Upper lobe of right lung (tissue), 1 donor: ENCODE results near the gene LRCH4. TPM values are rescaled to one million over a fixed set of nuclear protein-coding genes. Genes with fewer than 3 reads are reported as not detected.

Experiments
- ATAC-seq: fragments of 200-7000 bp; cut with Tn5 transposase; one replicate; pipeline ENCODE4 v1.9.1; 2020; ENCODE audit warnings: mild to moderate bottlenecking, moderate library complexity
- DNase-seq: peaks from one replicate; pipeline ENCODE4 v3.0.0-alpha.2; 2020
- H3K27ac ChIP-seq: fragments of 200-600 bp; one replicate; pipeline ENCODE4 v1.8.0; 2022
- H3K27me3 ChIP-seq: fragments of 200-600 bp; one replicate; pipeline ENCODE4 v1.8.0; 2022; ENCODE audit warnings: mild to moderate bottlenecking
- H3K36me3 ChIP-seq: fragments of 200-600 bp; one replicate; pipeline ENCODE4 v1.8.0; 2022
- H3K4me1 ChIP-seq: fragments of 200-600 bp; one replicate; pipeline ENCODE4 v1.8.0; 2022
- H3K4me3 ChIP-seq: fragments of 200-600 bp; one replicate; pipeline ENCODE4 v1.8.0; 2022; ENCODE audit warnings: mild to moderate bottlenecking
- H3K9me3 ChIP-seq: fragments of 200-600 bp; one replicate; pipeline ENCODE4 v1.8.0; 2022
- intact Hi-C: fragments of 100-400 bp; cut with DNase I; formaldehyde crosslinking; loops from one replicate; pipeline ENCODE4 v1.11.0; 2022
- total RNA-seq: library from RNA; stranded (reverse); fragmentation: NEBNext Ultra II Directional; extraction: Animal tissue kit (Norgen Biotek cat#: 25700); gene quantifications from one replicate; pipeline ENCODE4 v1.2.1, GENCODE V29; 2021
- TF ChIP-seq, protein P1 (sequence below): fragments of 200-600 bp; IDR thresholded peaks from one replicate; pipeline ENCODE4 v1.8.0; 2022; ENCODE audit warnings: antibody characterized with exemption
- donor health status: DM: no; HTN: yes; CAD: no; lungs with severe emphysema.

LRCH4 gene
- total RNA-seq, 1 donor from 2014 or later, result 88.0 TPM

DNA sequence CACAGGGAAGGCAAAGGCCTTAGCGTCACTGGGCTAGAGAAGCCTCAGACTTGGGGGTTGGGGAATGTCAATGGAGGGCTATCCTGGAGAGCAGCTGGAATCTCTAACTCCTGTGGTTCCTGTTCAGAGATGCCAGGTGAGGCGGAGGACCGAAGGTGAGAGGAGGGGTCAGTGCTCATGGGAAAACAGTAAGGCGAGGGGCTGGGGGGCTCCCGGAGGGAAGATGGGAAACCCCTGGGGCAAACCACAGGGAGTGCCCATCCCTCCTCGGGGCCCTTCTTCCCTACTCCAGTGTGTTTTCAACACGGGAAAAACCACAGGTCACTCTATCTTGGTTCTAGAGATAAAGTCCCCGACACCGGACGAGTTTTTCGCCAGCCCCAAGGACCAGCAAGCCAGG, 3.3 kb downstream of the LRCH4 start:
- intact Hi-C loops, result no loop called here
- TF ChIP-seq, protein P1, sequence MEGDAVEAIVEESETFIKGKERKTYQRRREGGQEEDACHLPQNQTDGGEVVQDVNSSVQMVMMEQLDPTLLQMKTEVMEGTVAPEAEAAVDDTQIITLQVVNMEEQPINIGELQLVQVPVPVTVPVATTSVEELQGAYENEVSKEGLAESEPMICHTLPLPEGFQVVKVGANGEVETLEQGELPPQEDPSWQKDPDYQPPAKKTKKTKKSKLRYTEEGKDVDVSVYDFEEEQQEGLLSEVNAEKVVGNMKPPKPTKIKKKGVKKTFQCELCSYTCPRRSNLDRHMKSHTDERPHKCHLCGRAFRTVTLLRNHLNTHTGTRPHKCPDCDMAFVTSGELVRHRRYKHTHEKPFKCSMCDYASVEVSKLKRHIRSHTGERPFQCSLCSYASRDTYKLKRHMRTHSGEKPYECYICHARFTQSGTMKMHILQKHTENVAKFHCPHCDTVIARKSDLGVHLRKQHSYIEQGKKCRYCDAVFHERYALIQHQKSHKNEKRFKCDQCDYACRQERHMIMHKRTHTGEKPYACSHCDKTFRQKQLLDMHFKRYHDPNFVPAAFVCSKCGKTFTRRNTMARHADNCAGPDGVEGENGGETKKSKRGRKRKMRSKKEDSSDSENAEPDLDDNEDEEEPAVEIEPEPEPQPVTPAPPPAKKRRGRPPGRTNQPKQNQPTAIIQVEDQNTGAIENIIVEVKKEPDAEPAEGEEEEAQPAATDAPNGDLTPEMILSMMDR, result no peak
- H3K27ac ChIP-seq, result peak overlapping the region; percentile 99
- ATAC-seq (no peak), DNase-seq (no peak)
- H3K9me3 ChIP-seq, result no peaks in the 10 kb centered on the region
- H3K4me1 ChIP-seq, result peaks cover 41% of the 10 kb centered on the region
- peak overlapping the region; percentile 98 for H3K4me3 ChIP-seq
- H3K27me3 ChIP-seq, result no peaks in the 10 kb centered on the region
- H3K36me3 ChIP-seq, result peaks cover 52% of the 10 kb centered on the region

DNA sequence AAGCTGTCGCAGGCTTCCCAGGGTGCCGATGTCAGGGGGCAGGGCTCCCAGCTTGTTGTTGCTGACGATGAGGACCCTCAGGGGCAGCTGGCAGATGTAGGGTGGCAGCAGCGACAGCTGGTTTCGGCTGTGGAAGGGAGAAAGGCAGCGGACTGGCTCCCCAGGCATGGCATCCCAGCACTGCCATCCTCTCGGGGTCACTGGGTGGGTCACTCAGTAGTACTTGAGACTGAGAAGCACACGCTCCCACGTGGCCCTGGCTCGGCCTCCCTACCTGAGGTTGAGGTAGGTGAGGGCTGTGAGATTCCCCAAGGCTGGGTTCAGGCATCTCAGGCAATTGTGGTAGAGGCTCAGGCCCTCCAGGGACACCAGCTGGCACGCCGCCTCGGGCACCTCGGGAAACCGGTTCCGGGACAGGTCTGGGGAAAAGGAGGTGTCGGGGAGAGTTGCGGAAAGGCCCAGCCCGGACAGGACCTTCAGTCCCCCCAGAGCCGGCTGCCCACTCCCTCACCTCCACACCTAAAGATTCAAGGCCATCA, 3.8 kb downstream of the LRCH4 start:
- Histone ChIP-seq H3K4me1 (peaks cover 39% of the 10 kb centered on the region), H3K27me3 (no peaks in the 10 kb centered on the region), H3K9me3 (no peaks in the 10 kb centered on the region), H3K27ac (peak overlapping the region; percentile 99), H3K4me3 (peak overlapping the region; percentile 98), H3K36me3 (peaks cover 57% of the 10 kb centered on the region)
- intact Hi-C loops, result no loop called here
- DNase-seq, result peak; percentile 92
- TF ChIP-seq, protein P1, result no peak
- ATAC-seq, result peak; percentile 0

DNA sequence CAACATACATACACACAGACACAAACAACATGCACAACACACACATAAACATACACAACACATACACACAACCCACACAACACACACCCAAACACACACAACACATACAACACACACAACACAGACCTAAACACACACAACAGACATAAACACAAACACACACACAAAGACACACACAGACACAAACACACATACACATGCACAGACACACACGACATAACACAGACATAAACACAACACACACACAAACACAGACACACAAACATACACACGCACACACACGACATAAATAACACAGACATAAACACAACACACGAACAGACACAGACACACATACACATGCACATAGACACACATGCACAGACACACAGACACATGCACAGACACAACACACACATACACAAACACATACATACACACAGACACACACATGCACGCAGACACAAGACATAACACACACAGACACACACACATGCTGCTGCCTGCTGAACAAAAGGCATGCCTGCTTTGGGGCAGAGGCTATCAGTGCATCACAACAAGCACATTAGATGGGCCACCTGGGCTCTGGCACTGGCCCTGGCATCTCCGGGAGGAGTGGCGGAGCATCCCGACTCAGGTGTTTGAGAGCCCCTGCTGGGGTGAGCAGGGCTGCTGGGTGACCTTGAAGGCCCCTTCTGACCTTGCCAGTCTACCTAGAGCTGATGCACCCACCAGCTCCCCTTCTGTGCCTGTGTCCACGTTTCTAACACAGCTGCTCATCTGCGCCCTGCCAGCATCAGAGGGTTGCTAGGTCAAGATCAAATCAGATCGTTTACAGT, 5.3 kb downstream of the LRCH4 start:
- ATAC-seq, result no peak
- no peaks in the 10 kb centered on the region for H3K9me3 ChIP-seq
- peaks cover 72% of the 10 kb centered on the region for H3K36me3 ChIP-seq
- no peak overlapping the region for H3K4me3 ChIP-seq
- intact Hi-C loops, result no loop called here
- no peaks in the 10 kb centered on the region for H3K27me3 ChIP-seq
- peaks cover 36% of the 10 kb centered on the region for H3K4me1 ChIP-seq
- no peak overlapping the region for H3K27ac ChIP-seq
- TF ChIP-seq, protein P1, result no peak
- DNase-seq, result peak; percentile 62

DNA sequence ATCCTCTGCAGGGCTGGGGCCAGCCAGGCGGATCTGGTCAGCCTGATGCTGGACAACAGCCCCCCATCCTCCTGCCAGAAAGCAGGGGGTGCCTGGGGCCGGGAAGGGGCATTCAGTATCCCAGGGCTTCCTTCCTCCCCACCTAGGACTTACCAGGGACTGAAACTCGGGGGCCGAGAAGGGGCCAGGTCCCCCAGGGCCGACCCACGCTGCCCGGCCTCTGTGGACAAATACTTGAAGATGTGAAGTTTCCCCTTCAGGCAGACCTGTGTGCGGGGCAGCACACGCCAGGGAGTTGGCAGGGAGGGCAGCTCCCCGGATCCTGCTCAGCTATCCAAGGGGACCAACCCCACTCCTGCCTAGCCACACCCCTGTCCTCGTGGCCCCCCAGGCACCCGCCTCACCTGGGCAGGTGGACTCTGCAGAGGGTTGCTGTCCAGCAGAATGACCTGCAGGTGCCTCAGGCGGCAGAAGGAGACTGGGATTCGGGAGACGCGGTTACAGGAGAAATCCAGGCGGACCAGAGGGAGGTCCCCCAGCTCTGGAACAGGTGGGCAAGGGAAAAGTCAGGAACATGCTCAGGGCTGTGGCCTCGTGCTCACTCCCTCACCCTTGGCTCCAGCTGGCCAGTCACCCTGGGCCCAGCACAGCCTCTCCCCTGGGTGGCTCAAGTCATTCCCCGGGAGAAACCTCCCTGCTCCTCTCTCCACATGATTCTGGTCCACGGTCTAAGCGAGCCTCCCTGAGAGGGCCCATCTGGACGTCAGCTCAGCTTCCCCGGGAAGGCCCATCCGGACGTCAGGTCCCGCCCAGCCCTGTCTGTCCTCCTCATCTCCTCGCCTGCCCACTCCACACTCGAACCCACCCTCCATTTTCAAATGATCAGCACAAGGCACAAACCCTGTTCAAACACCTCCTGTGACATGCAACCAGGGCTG, 7.4 kb downstream of the LRCH4 start:
- peak; percentile 51 for DNase-seq
- intact Hi-C loops, result no loop called here
- Histone ChIP-seq H3K4me1 (peaks cover 22% of the 10 kb centered on the region), H3K9me3 (no peaks in the 10 kb centered on the region), H3K4me3 (no peak overlapping the region), H3K27ac (no peak overlapping the region), H3K27me3 (no peaks in the 10 kb centered on the region), H3K36me3 (peaks cover 90% of the 10 kb centered on the region)
- TF ChIP-seq, protein P1, result no peak
- ATAC-seq, result no peak

DNA sequence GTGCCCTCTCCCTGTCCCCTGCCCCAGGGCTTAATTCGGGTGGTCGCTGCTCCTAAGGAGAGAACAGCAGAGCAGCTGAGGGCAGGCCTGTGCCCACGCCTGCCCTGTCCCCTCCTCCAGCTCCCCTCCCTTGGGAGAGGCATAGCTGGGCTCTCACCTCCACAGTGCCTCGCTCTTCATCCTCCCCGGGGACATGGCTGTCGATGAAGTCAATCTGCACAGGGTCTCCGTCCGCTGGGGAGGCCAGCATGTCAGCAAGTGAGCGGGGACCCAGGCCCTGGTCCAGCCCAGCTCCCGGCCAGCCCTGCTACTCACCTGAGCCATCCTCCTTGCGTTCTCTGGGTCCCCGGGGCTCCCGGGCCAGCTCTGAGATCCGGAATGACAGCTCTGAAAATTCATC, 8.4 kb downstream of the LRCH4 start:
- H3K27me3 ChIP-seq, result no peaks in the 10 kb centered on the region
- H3K9me3 ChIP-seq, result no peaks in the 10 kb centered on the region
- DNase-seq (peak; percentile 48), ATAC-seq (no peak)
- peaks cover 84% of the 10 kb centered on the region for H3K36me3 ChIP-seq
- intact Hi-C loops, result no loop called here
- no peak overlapping the region for H3K4me3 ChIP-seq
- H3K27ac ChIP-seq, result no peak overlapping the region
- H3K4me1 ChIP-seq, result peaks cover 12% of the 10 kb centered on the region
- TF ChIP-seq, protein P1, result no peak
